GM18502 (cell line): Measurements from ENCODE around the gene ADGRV1.

Experiments used
- ATAC-seq: cut with Tn5 transposase; IDR thresholded peaks from one replicate; pipeline ENCODE4 v1.9.1; 2021; ENCODE audit warnings: mild to moderate bottlenecking; ENCODE audit not compliant: unreplicated experiment, poor library complexity

ADGRV1 gene

DNA sequence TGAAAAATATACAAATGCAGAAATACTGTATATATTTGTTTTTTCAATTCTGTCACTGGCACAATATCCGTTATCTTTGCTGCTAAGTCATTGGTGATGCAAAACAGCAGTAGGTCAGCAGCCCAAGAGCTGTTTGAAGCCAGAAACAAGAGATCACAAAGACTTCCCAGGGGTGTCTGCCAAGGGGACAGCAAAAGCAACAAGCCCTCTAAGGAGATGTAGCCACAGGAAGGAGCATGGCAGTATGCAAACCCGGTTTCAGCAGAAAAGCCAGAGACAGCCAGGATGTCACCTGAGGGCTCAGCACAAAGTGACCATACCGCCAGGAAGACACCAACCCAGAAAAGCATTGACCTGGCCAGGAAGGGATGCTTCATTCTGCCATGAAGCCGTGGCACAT, 583.0 kb downstream of the ADGRV1 start:
- ATAC-seq: no peak

DNA sequence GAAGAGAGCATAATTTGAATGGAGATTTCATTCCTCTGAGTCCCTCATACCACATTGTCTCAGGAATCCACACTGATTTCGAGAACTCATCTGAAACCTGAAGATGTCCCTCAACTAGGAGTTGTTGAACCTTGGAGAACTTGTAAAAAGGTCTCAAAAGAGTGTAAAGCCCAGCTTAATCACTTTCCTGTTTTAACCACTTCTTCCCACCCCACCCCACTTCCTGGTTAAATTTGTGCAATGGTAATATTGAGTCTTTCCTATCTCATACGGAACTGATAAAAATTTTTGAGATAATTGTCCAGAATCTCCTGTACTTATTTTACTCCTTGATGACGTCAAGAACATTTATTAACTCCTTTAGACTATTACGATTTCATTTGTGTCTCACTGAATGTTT, 583.8 kb downstream of the ADGRV1 start:
- ATAC-seq: no peak

DNA sequence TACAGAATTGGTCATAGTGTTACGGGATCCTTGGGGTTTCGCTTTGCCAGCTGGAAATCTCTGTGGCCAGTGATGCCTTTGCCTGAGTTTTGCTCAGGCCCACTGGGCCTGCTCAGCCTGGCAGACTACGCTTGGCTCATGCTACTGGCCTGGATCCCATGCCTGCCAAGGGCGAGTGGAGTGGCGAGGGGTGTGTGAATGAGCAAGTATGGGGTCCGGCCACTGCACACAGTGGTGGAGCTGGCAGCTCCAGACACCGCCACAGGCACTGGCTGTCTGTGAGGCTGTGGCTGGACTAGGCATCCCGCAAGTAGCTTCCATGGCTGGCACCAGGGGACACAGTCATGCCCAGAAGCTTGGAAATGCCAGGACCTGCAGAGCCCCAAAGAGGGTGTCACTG, 584.2 kb downstream of the ADGRV1 start:
- no peak for ATAC-seq

DNA sequence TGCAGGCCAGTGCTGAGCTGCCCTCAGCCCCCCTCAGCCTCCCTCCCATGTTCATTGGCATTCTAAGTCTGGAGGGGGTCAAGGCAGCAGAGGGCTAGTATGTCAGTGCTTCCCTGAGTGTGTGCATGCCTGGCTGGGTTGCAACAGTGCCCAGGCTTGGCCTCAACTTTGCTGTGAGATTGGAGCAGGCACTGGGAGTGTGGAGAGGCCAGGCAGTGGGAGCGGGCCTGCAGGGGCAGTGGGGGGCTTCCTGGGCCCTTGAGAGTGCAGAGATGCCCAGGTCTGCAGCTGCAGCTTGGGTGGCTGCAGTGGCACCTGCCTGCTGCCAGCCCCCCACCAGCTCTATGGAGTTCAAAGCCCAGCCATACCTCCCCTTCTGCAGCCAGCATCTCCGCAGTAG, 585.2 kb downstream of the ADGRV1 start:
- no peak for ATAC-seq

DNA sequence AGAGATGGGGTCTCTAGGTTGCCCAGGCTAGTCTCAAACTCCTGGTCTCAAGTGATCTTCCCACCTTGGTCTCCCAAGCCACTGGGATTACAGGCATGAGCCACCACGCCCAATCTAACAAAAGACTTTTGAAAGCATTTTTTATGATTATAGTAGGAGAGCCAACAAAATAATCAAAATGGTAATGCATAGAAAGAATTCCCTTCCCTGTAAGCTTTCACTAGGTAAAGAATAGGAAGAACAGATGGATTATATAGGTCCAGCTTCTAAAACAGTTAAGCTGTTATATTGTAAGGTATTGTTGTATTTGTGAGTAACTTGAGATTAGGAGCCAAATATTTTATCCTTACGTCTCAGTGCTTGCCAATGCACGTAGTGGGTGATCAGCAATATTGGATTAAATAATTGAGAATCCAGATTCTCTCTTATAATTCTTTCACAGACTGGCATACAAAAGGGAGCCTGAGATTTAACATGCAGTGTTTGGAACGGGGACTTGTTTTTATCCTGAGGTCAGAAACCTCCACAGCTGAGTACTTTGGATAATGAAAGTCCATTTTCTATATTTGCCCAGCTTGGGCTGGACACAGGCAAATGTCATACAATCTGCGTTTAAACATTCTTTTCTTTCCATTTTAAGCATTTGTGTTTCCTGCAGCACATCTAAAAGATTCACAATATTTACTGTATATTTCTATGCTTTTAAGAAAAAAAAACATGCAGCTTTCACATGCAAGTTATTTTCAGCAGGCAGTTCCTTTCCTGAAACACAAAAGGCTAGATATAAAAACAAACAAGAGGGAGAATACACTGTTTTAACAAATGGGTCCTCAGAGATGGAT, 586.1 kb downstream of the ADGRV1 start:
- no peak for ATAC-seq

DNA sequence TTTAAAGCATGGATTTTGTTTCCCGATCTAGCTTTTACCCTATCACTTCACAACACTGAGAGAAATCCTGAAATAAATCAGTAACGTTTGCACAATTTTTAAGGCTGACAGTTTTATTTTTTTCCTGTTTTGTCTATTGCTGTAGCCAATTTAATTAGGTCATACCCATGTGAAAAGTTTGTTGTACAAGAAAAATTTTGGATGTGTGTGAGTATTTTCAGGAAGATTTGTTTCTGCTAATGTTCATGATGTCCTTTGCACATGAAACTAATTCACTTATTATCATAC, 586.7 kb downstream of the ADGRV1 start:
- no peak for ATAC-seq

DNA sequence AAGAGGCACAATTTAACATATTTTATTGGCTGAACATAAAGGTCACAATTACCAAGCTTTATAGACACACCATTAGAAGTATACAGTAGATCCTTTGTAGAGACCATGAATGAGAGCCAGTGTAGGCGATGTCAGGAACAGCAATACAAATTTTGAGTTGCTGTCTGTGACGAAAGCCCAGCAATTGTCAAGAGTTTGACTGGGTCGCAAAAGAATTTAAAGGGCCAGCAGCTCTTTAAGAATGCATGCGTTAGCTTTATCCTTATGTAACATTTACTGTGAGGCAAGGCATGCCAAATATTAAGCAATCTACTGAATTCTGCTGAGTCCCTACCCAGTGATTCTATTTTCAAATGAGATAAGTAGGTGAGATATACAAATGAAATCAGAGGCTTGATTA, 587.6 kb downstream of the ADGRV1 start:
- no peak for ATAC-seq

DNA sequence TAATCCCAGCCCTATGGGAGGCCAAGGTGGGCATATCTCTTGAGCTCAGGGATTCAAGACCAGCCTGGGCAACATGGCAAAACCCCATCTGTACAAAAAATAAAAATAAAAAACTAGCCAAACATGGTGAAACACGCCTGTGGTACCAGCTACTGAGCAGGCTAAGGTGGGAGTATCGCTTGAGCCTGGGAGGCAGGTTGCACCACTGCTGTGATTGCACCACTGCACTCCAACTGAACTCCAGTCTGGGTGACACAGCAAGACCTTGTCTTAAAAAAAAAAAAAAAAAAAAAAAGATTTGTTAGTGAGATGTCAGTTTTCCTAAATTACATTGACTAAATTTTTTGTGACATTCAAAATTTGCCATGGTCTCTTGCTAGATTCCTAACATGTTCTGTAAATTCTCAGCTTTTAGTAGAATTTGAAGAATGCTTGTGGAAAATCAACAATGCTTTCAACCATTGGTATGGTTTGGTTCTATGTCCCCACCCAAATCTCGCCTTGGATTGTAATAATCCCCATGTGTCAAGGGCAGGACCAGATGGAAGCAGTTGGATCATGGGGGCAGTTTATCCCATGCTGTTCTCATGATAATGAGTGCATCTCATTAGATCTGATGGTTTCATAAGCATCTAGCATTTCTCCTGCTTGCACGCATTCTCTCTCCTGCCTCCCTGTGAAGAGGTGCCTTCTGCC, 588.5 kb downstream of the ADGRV1 start:
- no peak for ATAC-seq

DNA sequence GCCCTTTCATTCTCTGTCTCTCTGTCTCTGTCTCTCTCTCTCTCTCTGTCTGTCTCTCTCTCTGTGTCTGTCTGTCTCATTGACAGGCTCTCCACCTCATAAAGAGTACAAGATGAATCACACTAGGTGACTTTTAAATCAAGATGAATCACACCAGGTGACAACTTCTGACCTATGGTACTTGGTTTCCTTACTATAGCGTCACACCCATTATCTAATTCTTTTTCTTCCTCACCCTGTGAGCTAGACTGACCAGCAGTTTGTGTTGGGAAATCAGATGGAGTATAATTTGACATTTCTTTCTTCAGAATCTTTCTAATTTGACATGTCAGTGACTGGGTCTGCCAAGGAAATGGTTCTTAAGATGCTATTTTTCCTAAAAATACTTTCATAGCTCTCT, 591.6 kb downstream of the ADGRV1 start:
- no peak for ATAC-seq

DNA sequence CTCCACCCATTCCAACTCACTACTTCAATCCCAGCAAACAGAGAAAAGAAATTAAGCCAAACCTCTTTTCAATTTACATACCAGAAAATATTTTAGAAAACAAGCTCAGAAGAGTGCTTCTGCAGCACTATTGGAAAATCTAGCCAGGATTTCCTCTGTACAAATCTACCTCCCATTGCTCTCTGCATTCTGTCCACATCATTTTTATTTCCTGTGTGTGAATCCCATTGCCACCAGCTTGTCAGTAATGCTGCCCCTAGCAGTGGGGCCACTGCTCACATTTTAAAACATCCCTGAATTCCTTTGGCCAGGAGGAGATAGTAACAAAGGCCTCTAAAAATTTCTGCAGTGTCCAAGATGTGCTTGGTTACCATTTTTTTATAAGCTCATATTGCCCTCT, 592.0 kb downstream of the ADGRV1 start:
- ATAC-seq: no peak

DNA sequence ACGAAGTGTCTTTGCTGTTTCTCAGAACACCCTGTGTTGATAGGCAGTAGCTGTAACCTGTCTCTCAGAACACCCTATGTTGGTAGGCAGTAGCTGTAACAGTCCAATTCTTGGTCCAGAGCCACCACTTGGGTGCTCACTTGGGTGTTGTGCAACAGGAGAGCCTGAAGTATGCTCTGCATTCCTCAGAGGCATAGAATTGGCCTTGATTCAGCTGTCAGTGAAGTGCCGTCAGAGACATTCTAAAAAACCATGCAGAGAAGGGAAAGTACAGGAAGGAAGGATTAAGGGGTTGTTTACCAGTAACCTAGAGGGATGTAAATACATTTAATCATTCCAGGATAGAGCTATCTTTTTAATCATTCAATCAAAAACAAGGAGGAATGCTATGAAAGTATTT, 593.4 kb downstream of the ADGRV1 start:
- no peak for ATAC-seq

DNA sequence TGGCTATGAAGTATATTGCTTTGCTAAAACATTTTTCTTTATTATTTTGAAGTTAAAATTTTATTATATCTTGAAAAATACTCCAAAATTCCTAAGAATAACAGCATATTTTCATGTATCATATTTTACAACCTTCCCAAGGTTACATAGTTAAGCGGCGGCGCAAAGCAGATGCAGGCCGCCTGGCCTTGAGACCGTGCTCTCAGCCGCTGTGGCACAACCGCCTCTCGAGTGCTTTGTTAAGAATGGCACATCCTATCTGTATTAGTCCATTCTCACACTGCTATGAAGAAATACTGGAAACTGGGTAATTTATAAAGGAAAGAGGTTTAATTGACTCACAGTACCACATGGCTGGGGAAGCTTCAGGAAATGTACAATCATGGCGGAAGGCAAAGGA, 595.7 kb downstream of the ADGRV1 start:
- ATAC-seq: no peak

DNA sequence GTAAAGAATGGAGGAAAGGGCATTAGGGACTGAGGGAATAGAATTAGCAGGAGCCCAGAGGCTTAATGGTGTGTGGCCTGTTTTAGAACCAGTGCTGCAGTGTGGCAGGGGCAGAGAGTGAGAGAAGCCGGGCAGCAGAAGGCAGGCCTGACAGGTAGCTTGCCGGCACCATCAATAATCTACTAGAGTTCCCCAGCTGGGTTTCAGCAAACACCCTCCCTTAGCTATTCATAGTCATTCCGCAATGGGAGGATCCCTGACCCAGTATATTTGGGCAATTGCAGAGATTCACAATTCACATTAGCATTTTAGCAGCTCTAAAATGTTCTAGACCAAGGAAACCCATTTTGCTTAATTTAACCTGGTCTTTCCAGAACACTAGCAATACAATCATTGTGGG, 596.7 kb downstream of the ADGRV1 start:
- ATAC-seq: no peak

DNA sequence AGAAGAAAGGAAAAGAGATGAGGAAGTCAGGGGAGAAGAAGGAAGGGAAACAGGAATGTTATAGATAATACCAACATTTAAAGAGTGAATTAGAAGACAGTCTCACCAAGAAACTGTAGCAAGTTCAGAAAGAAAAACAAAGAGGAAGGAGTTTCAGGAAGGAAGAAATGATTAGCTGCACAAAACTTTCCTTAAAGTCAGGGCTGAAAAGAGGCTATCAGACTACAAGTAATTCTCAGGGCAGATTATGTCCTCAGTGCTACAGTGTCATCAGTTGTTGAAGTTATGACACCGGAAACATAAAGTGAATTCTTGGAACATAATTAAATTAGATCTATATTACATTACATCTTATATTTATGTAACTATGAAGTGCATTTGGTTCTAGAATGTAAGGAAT, 597.6 kb downstream of the ADGRV1 start:
- ATAC-seq: no peak

DNA sequence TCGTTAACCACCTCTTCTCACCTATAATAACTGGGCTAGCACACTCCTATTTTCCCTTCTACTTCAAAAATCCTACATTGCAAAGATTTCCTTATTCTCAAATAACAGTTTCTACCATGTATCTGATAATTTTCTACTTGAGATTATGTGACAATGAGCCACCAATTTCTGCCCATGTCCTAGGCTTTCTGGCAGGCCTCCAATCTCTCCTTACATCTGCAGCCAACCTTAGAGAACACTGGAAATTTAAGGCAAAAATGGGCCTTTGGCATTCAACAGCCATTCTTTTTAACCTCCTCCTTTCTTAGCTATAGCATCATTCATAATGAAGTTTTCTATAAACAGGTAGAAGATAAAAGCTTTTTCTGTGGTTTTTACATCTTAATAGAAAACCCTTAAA, 599.4 kb downstream of the ADGRV1 start:
- no peak for ATAC-seq

DNA sequence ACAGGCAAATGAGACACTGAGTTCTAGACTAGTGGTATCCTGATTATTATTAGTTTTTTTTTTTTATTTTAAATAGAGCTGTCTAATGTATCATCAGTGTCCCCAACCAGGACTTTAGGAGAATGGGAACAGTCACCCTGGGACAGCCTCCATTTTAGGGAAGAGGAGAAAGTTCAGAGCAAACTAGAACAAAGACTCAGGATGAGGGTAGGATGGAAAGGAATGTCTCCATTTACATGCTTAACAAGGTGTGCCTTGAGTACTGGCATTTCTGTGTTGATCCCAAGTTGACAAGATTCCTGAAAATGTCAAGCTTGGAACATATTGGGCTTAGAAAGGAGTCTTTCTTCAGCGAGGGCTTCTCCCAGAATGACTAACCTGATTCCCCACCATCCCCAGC, 601.0 kb downstream of the ADGRV1 start:
- no peak for ATAC-seq

DNA sequence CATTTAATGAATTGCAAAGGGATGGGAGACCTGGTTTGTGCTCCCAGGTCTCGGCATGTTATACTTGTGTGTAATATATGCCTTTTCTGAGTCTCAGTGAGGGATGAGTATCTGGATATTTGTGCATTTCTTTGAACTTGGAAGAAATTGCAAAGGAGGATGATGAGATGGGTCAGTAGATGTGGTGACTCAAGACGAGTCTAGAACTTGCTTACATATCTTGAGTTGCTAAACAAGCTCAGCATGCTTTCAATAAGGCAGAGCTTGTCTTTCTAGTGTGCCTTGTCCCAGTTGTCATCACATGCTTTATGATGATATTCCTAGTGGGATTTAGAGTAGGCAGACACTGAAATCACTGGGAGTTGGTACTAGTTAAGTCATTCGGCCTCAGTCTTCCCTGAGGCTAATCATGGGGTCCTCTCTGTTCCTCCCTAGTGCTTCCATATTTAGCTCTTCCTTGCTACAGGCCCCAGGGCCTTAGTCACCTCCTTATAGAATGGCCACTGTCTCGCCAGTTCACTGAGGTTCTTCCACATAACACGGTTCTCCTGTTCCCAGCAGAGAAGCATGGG, 602.2 kb downstream of the ADGRV1 start:
- no peak for ATAC-seq

DNA sequence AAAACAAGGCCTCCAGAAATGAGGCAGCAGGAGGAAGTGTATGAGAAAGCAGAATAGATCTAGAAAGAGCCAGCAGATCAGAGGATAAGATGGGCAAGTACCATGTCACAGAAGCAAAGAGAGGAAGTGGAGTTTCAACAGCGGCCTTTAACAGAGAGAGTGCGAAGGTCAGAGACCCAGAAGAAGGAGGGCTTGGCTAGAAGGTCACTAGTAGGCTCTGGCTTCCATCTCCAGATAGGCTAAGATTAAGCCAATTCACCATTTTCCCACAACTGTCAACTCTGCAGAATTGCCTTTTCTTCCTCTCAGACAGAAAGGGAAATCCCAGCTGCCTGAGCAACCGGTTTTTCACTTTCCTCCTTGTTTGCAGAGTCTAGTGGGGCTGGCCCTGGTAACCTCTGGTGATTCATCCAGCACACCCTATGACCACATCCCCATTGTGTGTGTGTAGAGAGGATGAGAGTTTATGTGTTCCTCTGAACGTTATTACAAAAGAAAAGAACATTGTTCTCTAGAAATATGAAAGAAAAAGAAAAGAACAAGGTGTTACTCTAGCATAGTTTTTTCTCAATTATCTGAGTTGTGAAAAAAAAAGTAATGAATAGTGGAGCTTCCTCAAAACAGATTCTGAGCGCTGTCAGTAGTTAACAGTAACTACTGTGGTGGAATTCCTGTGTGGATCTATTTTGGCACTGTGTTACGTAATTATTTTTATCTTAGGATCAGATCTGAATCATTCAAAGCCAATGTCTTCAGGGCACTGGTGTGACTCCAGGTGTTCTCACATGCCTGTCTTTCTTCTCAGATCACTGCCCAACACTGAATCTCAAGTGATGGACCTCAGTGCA, 604.2 kb downstream of the ADGRV1 start:
- ATAC-seq: peak; percentile 99

DNA sequence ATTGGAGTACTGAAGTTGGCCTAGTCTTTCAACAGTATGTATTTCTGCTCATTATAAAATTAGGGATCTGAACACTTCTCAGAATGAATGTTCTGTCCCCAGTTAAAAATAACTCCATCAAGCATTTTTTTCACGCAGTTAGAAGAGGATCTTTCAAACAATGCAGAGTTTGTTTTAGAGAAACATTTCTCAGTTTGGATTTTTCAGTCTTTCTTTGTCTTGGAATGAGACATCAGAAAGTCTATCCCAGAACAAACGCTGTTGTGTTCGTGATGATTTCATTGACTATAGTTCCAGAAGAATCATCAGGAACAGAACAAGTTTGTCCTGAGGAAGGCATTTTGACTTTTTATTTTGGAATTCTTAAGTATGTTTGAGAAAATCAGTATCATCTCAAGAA, 605.8 kb downstream of the ADGRV1 start:
- ATAC-seq: no peak

DNA sequence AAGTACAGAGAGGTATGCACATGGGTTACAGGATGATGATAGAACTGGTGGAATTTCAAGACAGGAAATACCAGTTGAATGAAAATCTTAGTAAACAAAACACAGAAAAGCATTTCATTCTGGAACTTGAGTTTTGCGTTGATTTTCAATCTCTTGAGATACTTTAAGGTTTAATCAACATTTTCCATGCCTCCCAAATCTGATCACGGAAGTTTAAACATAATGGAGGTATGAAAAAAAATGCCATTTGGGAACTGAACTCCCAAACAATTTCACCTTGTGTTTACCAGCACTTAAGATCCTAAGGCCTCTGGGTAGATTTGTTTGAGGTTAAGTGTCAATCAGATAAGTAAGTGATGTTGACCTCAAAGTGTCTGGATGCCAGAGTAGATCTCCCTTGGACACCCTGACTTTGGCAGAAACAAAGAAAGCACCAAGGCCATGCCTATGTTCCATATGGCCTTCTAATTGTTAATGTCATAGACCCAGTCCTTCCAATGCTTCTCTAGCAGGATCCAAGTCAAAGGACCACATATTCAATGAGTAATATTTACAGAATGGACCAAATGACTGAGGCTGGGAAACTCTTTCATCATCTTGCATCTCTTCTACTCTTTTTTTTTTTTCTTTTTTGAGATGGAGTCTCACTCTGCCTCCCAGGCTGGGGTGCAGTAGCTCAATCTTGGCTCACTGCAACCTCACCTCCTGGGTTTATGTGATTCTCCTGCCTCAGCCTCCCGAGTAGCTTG, 607.6 kb downstream of the ADGRV1 start:
- no peak for ATAC-seq
